Effector memory CD4-positive, alpha-beta T cell (primary cell): ENCODE results near the gene MSRB3.

Experiments
- DNase-seq, 3 donors: peaks; one replicate each; pipeline ENCODE4 v3.0.0-alpha.2; 2020
- H3K27ac ChIP-seq: 2 replicates; pipeline ENCODE4 v1.7.0; 2013; ENCODE audit warnings: mild to moderate bottlenecking, low read length, moderate library complexity; ENCODE audit not compliant: insufficient read depth, poor library complexity, severe bottlenecking
- H3K27me3 ChIP-seq: replicated peaks from 2 replicates; pipeline ENCODE4 v1.7.0; 2013; ENCODE audit warnings: mild to moderate bottlenecking, low read length; ENCODE audit not compliant: insufficient read depth, control insufficient read depth, poor library complexity, severe bottlenecking
- H3K36me3 ChIP-seq: 2 replicates; pipeline ENCODE4 v1.7.0; 2013; ENCODE audit warnings: mild to moderate bottlenecking, low read length, moderate library complexity; ENCODE audit not compliant: control insufficient read depth, insufficient read depth
- H3K4me1 ChIP-seq: 2 replicates; pipeline ENCODE4 v1.7.0; 2013; ENCODE audit warnings: low read length, mild to moderate bottlenecking; ENCODE audit not compliant: control insufficient read depth, insufficient read depth, poor library complexity, severe bottlenecking
- H3K4me3 ChIP-seq: 2 replicates; pipeline ENCODE4 v1.7.0; 2013; ENCODE audit warnings: low read length, low read depth, mild to moderate bottlenecking; ENCODE audit not compliant: insufficient read depth, poor library complexity, severe bottlenecking
- H3K9me3 ChIP-seq: 2 replicates; pipeline ENCODE4 v1.7.0; 2013; ENCODE audit warnings: mild to moderate bottlenecking, low read length, moderate library complexity; ENCODE audit not compliant: control insufficient read depth
- total RNA-seq, 3 donors: gene quantifications; one replicate each; lab custom pipeline; 2026; lab: John Stamatoyannopoulos, UW

Gene MSRB3
- total RNA-seq = 0 to 0.39 (median 0) reads per million in 3 donors

DNA sequence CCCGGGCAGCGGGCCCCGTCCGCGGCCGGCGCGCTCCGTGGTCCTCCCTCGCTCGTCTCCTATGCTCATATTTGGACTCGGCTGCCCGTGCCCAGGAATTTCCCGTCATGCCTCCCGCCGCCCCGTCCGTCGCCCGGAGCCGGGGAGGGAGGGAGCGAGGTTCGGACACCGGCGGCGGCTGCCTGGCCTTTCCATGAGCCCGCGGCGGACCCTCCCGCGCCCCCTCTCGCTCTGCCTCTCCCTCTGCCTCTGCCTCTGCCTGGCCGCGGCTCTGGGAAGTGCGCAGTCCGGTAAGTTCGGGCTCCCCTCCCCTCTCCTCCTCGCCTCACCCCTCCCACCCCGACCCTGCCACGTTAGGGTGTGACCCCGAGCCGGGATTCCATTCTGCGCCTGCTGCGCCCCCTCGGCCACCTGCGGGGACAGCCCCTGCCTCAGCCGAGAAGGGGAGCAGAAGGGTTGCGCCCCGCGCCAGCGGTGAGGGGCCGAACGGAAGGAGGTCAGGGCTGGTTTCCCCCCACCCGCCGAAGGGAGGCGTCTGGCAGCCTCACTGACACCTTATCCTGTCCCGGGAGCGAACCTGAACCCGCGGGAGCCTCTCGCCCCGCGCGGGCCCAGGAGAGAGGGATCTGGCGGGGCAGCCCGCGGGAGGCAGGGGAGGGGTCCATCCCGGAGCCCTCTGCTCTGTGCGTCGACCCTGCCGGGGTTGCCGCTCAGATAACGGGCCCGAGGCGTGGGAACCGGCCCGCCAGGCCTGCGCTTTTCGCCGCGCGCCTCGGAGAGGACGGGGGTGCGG is at the start of gene MSRB3:
Gene MSRB3 (plus strand): TSS at position 108 of the 793 bp plus-strand sequence. CDS start 29,897 bp downstream, outside the sequence.
- Histone ChIP-seq H3K4me3 (peak within 1 kb of the TSS; percentile 45), H3K9me3 (no peaks in the 10 kb centered on the region), H3K27ac (no peak within 1 kb of the TSS), H3K27me3 (peaks cover 5% of the 10 kb centered on the region), H3K36me3 (no peaks in the 10 kb centered on the region), H3K4me1 (peaks cover 9% of the 10 kb centered on the region)
- no peak for DNase-seq

DNA sequence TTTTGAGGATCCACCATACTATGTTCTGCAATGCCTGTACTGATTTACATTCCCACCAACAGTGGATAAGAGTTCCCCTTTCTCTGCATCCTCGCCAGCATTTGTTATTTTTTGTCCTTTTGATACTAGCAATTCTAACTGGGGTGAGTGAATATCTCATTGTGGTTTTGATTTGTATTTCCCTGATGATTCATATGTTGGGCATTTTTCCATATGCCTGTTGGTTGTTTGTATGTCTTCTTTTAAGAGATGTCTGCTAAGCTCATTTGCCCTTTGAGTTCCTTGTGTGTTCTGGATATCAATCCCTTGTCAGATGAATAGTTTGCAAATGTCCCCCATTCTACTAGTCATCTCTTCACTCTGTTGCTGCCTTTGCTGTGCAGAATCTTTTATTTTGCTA is 49.0 kb upstream of the MSRB3 start:
- Histone ChIP-seq H3K27ac (no peak overlapping the region), H3K4me3 (no peak overlapping the region), H3K9me3 (no peaks in the 10 kb centered on the region)

GRCh38 chr12:65232476-65233077 is 45.9 kb upstream of the MSRB3 start:
- Histone ChIP-seq H3K36me3 (peaks cover 10% of the 10 kb centered on the region), H3K27ac (no peak overlapping the region), H3K4me3 (no peak overlapping the region), H3K4me1 (no peaks in the 10 kb centered on the region), H3K9me3 (no peaks in the 10 kb centered on the region), H3K27me3 (no peaks in the 10 kb centered on the region)
- no peak for DNase-seq

More for the DNA sequence above, 49.0 kb upstream of the MSRB3 start:
- no peaks in the 10 kb centered on the region for H3K27me3 ChIP-seq
- H3K36me3 ChIP-seq = peaks cover 12% of the 10 kb centered on the region
- DNase-seq = no peak
- H3K4me1 ChIP-seq = no peaks in the 10 kb centered on the region

- Histone ChIP-seq H3K9me3 (no peaks in the 10 kb centered on the region), H3K4me3 (no peak overlapping the region), H3K36me3 (peaks cover 21% of the 10 kb centered on the region), H3K27me3 (no peaks in the 10 kb centered on the region), H3K27ac (no peak overlapping the region), H3K4me1 (no peaks in the 10 kb centered on the region)
- DNase-seq = no peak
Observed at GRCh38 chr12:65237153-65237552, 41.3 kb upstream of the MSRB3 start.

GRCh38 chr12:65238609-65239008 is 39.9 kb upstream of the MSRB3 start:
- Histone ChIP-seq H3K4me3 (no peak overlapping the region), H3K27ac (no peak overlapping the region), H3K36me3 (peaks cover 28% of the 10 kb centered on the region), H3K4me1 (no peaks in the 10 kb centered on the region), H3K27me3 (no peaks in the 10 kb centered on the region), H3K9me3 (no peaks in the 10 kb centered on the region)
- DNase-seq = no peak

DNA sequence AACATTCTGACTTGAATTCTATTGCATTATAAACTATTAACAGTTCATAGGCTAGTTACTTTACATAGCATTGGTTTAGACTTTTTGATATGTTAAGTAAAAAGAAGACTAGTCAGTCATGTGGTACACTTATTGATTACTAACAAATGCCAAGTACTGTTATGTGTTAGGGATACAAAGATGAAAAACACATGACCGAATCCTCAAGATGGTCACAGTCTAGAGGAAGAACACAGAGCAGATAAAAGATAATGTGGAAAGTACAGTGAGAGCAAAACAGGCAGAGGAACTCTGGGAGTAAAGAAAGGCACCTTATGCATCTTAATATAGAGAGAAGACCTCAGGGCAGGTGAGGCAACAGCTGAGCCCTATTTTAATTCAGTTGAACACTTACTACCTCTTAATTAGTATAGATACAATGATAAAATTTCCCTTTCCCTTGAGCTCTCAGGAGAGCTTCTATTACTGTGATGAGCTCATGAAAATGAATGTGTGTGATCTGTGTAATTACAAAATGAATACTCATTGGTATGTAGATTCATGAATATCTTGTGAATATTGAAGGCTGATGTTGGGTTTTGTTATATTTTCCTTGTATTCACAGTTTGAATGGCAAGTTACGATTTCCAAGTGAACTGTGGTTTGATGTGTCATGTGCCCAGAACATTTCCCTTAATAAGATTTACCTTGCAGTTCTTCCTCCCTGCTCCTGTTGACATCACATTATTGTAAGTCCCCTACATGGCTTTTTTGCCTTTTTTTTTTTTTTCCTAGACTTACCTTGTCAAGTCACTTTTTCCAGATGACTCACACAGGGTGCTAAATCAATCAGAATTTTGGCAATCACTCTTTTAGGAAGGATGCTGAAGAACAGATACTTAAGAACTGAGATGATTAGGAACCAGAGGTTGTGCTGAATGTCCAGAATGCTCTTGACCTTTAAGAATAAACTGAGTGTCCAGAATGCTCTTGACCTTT is 29.5 kb upstream of the MSRB3 start:
- Histone ChIP-seq H3K27me3 (no peaks in the 10 kb centered on the region), H3K27ac (no peak overlapping the region), H3K4me3 (no peak overlapping the region), H3K36me3 (peaks cover 17% of the 10 kb centered on the region), H3K4me1 (no peaks in the 10 kb centered on the region), H3K9me3 (no peaks in the 10 kb centered on the region)
- no peak for DNase-seq

- H3K9me3 ChIP-seq = no peaks in the 10 kb centered on the region
- no peak for DNase-seq
- no peaks in the 10 kb centered on the region for H3K27me3 ChIP-seq
- no peak overlapping the region for H3K27ac ChIP-seq
- H3K4me3 ChIP-seq = no peak overlapping the region
- no peaks in the 10 kb centered on the region for H3K36me3 ChIP-seq
- H3K4me1 ChIP-seq = no peaks in the 10 kb centered on the region
Observed at GRCh38 chr12:65252515-65252914, 26.0 kb upstream of the MSRB3 start.

DNA sequence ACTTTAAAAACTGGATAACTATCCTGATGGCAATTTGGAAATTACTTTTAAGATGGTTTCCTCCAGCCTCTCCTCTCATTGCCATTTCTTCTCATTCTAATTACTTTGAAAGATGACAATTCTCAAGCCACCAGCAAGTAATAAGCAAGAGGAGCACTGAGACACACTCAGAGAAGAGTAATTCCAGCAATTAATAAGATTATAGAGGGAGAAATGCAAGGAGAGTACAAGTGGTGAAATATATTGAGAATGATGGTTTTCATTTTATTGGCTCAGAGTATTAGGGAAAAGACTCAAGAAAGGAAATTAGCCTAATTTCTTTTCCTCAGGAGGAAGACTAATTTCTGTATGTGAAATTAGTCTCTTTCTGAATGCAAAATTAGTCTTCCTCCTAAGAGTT is 20.5 kb upstream of the MSRB3 start:
- Histone ChIP-seq H3K4me3 (no peak overlapping the region), H3K9me3 (no peaks in the 10 kb centered on the region), H3K4me1 (no peaks in the 10 kb centered on the region), H3K27ac (no peak overlapping the region), H3K36me3 (no peaks in the 10 kb centered on the region), H3K27me3 (no peaks in the 10 kb centered on the region)
- no peak for DNase-seq

DNA sequence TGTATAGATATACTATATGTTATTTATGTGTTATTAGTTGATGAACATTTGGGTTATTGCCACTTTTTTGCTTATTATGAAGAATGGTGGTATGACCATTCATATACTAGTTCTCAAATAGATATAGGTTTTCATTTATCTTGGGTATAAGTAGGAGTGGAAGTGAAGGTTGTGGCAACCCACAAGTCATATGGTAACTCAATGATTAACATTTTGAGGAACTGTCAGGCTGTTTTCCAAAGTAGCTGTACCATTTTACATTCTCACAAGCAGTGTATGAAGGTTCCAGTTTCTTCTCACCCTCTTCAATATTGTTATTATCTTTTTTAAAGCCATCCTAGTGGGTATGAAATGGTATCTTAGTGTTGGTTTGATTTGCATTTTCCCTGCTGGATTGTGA is 19.0 kb upstream of the MSRB3 start:
- H3K4me1 ChIP-seq = no peaks in the 10 kb centered on the region
- no peaks in the 10 kb centered on the region for H3K9me3 ChIP-seq
- no peaks in the 10 kb centered on the region for H3K27me3 ChIP-seq
- H3K27ac ChIP-seq = no peak overlapping the region
- no peak overlapping the region for H3K4me3 ChIP-seq
- DNase-seq = no peak
- H3K36me3 ChIP-seq = no peaks in the 10 kb centered on the region
